Uterus (tissue), 2 donors: ENCODE results near the gene OASL.

Experiments
- CTCF ChIP-seq, 4 experiments: fragments of 200-600 bp in 2 of 4; fragments of 450-650 bp in 2 of 4; sonication (generic) in 2 of 4; IDR thresholded peaks; one replicate each; pipeline ENCODE4 v1.5.1; 2016 to 2019; ENCODE audit warnings: antibody characterized with exemption in 4 of 4, mild to moderate bottlenecking in 2 of 4, moderate library complexity in 1 of 4
- POLR2A ChIP-seq, 2 donors: fragments of 450-650 bp; IDR thresholded peaks; one replicate each; pipeline ENCODE4 v1.6.1; 2016; ENCODE audit warnings: antibody characterized with exemption in 2 of 2, mild to moderate bottlenecking in 1 of 2, moderate library complexity in 1 of 2

GRCh38 chr12:120990487-120991055 lies 48.5 kb downstream of the OASL start:
- TF ChIP-seq CTCF (IDR thresholded peaks at IDR 0.05) (no peak), POLR2A (IDR thresholded peaks at IDR 0.05) (no peak)
